Ramos (cell line): Measurements from ENCODE around the gene ZBTB24.

Experiments used
- in situ Hi-C: fragments of 300-500 bp; cut with MboI; formaldehyde crosslinking; loops from one replicate; pipeline ENCODE4 v1.14.3; 2022; ENCODE audit warnings: low sequenced_read_pairs; ENCODE audit not compliant: unreplicated experiment

Gene ZBTB24

DNA sequence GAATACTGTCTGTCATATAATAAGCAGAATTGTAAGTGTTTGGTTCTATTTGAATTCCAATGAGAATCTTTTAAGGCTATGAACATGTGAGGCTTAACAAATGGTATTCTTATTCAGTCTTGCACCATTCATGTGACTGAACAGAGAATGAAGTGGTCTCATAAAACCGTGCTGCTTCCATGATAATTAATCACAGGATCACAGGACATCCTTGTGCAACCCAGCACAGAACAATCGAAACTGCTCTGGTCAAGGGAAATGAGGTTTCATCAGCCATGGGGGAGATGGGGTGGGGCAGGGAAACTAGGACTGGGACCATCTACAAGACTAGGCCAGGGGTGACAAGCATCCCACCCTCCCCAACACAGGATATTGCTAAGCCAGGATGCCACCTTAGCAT, 48.6 kb downstream of the ZBTB24 start:
- in situ Hi-C loops, result no loop called here

DNA sequence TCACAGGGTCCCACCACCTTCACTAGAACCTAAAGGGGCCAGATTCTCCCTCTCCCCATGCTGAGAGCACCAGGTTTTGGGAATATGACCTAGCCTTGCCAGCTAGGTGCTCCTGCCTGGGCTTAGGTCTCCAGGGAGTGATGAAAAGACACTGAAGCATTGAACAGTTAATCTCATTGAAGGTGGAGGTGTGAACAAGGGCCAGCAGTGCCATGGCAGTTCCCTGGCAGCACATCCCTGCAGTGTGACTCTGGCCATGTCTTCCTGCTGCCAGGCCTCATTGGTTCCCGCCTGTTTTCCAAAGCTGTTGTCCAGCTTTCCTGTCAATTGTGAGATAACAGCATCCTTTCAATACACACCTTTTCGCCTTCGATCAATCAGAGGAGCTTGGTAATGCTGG, 53.5 kb downstream of the ZBTB24 start:
- in situ Hi-C loops, result no loop called here

DNA sequence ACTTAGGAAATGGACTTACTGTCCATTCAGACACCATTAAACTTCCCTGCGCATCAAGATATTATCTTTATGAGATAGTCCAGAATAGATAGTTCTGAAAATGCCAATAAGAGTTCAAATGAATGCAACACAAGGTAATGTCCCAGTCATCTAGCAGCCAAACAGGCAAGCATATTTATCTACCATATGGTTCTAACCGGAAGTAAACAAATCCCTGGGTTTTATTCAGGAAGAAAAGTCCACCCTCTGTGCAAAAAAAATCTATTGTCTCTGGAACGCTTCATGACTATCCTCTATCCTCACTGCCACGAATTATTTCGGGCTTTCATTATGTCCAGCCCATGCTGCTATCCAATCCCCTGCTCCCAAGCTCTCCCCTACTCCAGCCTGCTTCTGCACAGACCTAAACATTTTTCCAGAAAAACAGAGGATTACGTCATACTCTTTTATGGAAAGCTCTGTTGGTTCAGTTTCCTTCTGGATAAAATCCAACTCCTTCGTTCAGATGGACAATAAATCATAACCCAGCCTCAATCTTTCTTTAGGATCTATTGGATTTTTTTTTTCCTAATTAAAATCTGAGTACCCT, 54.0 kb downstream of the ZBTB24 start:
- in situ Hi-C loops, result no loop called here

DNA sequence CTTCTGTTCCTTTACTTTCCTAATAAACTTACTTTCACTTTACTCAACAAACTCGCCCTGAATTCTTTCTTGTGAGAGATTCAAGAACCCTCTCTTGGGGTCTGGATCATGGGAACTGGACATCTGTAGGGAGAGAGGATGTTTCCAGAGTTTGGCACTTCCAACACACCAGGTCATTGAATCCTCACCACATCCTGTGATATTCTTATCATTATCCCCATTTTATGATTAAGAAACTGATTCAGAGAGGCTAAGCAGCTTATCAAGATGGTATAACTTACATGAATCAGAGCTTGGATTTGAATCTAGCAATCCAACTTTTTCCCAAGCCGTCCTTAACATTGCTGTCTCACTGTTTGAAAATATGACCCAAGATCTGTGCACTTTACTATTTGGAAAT, 58.1 kb downstream of the ZBTB24 start:
- in situ Hi-C loops, result no loop called here

DNA sequence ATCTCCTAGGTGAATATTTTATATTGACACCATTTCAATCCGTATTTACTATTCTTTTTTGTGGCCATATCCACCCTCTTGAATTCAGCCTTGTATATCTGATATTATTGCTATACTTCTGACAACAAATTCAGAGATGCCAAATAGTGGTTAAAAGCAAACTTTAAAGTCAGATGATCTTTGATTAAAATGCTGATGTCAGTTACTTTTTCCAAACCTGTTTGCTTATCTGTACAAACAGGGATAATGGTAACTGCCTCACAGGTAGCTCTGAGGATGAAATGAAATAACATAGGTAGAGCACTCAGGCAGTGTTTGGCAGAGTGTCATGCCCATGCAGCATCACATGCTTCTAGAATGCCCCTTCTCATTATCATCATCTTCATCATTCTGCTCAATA, 61.8 kb downstream of the ZBTB24 start:
- in situ Hi-C loops, result no loop called here

DNA sequence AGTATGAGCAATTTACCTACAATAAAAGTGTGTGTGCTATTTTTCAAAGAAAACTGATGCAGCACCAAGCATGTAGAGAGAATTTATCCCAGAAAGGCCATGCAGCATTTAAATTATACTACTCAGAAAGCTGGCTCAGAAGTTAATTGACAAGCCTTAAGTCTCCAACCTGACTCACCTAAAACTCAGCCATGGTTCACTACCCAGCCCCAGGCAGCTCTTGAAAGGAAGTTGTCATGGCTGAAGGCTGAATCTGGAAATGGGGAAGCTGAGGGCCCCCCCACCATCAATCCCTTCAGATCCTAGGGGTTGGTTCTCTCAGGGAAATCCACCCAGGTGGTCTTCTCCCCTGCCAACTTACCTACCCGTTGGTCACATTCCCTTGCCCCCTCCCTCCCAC, 62.3 kb downstream of the ZBTB24 start:
- in situ Hi-C loops, result no loop called here

DNA sequence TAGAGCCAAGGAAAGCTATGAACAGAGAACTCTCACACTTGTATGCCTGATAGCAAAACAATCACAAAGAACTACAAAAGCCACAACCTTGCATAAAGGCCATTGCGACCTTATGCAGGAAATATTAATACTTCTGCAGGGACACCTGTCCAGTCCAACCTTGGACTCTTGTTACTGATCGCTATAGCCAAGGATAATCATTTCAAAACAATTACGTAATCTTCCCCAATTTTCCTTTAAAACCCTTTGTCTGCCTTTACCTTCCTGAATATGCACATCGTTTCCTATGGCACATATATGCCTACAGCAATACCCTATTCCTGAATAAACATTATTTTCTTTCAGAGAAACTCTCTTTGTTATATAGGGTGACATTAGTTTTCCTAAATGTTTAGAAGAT, 65.4 kb downstream of the ZBTB24 start:
- in situ Hi-C loops, result no loop called here
